GM12873 (cell line): ENCODE measurements around the gene FAM237A.

ENCODE experiments used
- CTCF ChIP-seq: IDR thresholded peaks from 2 replicates; pipeline ENCODE4 v1.5.1; 2012; ENCODE audit warnings: low read depth, mild to moderate bottlenecking, moderate library complexity, low read length, control low read depth; ENCODE audit not compliant: insufficient read depth; ENCODE audit errors: missing control alignments

The FAM237A gene

GRCh38 chr2:206642075-206643025 lies at the start of gene FAM237A:
Gene FAM237A, plus strand, starts transcription at chr2:206642487. Its CDS starts 1,750 bp downstream, at chr2:206644237.
- no peak for TF ChIP-seq CTCF

- no peak for TF ChIP-seq CTCF
Observed at GRCh38 chr2:206597717-206598218, 44.5 kb upstream of the FAM237A start.

GRCh38 chr2:206603243-206603642 lies 39.0 kb upstream of the FAM237A start:
- no peak for TF ChIP-seq CTCF

DNA sequence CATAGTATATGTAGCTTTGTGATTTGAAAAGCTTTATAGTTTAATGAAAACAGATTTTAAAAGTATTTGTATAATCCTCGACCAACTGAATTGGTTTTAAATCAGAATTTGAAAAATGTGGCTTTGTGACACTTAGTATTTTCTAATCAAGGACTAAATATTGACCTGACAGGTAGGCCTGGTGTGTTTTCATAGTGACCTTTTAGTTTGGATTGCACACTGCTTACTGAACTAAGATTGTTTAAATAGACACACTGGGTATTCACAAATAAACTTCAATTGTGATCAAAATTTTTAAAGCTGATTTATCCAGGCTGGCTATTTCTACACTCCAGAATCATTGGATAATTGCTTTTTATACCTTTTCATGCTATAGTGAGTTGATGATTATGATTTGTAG lies 31.8 kb upstream of the FAM237A start:
- no peak for TF ChIP-seq CTCF

DNA sequence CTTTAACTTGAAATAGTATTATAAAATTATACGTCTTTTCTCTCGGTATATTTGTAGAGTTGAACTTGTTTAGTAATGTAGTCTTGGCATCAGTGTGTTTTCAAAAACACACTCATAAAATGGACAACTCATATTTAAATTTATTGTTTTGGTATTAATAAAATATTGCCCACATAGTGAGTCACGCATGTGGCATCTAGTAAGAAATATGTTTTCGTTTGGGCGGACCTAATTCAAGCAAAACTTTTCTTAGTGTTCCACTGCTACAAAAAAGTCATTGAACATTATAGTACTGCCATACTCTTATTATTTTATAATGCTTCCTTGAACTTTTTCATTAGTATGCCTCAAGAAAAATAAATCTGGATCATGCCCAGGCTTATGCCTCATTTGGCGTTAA lies 31.1 kb upstream of the FAM237A start:
- no peak for TF ChIP-seq CTCF

DNA sequence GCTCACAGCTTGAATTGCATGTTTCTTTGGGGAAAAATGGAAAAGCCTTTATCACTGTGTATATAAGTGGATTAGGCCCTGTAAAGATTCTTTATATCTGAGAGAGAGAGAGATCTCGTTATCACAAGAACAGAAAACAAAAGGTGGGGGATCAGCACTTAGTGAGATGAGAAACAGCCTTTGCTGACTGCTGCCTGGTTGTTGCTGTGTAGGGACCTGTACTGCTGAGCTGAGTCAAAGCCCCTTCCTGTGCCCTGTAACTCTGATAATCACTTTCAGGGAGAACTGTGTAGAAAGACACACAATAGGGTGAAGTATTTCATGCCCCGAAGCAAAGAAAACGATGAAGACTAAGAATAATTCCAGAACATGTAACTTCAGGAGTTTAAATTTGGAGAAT lies 30.6 kb upstream of the FAM237A start:
- TF ChIP-seq CTCF = no peak

DNA sequence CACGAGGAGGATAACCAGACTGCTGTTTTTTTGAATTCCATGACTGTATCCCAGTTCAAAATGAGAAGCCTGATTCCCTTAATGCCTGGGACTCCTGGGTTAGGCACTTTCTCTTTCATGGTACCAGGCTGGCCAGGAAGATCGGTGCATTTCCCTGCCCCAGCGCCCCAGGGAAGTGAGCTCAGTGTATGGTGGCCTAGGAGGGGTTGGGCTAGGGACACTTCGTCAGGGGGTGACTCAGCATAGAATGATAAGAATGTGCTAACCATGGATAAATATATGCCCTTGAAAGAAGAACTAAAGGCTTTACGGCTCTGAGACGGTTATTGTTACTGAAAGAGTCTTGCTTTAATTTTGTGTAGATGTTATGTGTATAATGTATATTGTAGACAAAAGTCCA lies 27.5 kb upstream of the FAM237A start:
- TF ChIP-seq CTCF = no peak
